ENCODE data around the gene DUSP6.

DUSP6 gene

DNA sequence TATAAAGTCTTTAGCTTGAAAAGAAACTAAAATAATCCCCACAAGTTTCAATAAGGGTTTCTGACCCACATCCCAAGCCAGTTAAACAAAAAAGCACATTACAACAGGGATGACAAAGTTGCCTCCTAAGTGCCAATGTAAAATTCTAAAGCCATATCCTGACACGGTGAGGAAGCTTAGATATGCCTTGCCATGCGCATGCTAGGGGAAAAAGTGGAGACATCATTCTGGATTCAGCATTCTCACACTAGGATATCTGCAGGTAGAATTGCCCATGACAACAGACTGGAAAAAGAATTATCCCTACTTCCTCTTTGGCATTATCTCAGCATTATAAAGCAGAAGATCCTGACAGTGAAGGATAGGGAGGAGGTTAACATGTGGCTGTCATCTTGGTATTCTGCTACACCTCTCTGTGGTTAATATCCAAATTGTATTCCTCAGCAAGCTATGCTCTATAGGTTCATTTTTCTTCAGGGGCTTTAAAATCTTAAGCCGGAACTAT lies 4.9 kb downstream of the DUSP6 start:
- TF ChIP-seq, protein P1, sequence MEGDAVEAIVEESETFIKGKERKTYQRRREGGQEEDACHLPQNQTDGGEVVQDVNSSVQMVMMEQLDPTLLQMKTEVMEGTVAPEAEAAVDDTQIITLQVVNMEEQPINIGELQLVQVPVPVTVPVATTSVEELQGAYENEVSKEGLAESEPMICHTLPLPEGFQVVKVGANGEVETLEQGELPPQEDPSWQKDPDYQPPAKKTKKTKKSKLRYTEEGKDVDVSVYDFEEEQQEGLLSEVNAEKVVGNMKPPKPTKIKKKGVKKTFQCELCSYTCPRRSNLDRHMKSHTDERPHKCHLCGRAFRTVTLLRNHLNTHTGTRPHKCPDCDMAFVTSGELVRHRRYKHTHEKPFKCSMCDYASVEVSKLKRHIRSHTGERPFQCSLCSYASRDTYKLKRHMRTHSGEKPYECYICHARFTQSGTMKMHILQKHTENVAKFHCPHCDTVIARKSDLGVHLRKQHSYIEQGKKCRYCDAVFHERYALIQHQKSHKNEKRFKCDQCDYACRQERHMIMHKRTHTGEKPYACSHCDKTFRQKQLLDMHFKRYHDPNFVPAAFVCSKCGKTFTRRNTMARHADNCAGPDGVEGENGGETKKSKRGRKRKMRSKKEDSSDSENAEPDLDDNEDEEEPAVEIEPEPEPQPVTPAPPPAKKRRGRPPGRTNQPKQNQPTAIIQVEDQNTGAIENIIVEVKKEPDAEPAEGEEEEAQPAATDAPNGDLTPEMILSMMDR (conservative IDR thresholded peaks at IDR 0.05; ENCODE audit: low read length) = no peak
- DNase-seq (ENCODE audit: low read depth) = no peak
- H3K4me3 ChIP-seq (ENCODE audit: low read length) = no peak overlapping the region

DNA sequence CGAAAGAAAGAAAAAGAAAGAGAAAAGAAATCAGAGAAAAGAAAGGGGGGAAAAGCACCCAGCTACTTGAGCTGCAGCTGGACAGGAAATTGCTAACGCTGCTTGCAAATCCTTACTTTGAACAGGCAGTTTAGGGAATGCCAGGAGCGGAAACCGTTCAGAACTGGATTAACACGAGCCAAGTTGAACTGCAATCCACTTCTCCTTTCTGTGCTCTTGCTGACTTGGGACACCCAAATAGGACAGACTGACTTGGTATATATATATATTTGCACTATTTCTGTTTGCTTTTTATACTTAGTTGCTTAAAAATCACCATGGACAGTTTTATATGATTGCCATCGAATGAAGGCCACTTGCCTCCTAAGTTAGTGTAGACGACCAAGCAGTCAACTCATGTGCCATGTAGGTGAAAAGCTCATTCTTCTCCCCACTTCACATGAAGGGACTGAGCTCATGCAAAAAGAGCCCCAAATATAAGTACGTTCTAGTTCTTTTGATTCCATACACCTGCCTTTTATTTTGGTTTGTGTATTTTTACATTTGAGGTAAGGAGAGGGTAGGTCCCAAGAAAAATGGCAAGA lies 5.5 kb downstream of the DUSP6 start:
- DNase-seq (ENCODE audit: low read depth) = peak; percentile 68
- H3K4me3 ChIP-seq (ENCODE audit: low read length) = 0 out of 2 replicates have a peak overlapping the region, but pooled peaks have one; percentile 15
- TF ChIP-seq, protein P1 (conservative IDR thresholded peaks at IDR 0.05; ENCODE audit: low read length) = no peak

DNA sequence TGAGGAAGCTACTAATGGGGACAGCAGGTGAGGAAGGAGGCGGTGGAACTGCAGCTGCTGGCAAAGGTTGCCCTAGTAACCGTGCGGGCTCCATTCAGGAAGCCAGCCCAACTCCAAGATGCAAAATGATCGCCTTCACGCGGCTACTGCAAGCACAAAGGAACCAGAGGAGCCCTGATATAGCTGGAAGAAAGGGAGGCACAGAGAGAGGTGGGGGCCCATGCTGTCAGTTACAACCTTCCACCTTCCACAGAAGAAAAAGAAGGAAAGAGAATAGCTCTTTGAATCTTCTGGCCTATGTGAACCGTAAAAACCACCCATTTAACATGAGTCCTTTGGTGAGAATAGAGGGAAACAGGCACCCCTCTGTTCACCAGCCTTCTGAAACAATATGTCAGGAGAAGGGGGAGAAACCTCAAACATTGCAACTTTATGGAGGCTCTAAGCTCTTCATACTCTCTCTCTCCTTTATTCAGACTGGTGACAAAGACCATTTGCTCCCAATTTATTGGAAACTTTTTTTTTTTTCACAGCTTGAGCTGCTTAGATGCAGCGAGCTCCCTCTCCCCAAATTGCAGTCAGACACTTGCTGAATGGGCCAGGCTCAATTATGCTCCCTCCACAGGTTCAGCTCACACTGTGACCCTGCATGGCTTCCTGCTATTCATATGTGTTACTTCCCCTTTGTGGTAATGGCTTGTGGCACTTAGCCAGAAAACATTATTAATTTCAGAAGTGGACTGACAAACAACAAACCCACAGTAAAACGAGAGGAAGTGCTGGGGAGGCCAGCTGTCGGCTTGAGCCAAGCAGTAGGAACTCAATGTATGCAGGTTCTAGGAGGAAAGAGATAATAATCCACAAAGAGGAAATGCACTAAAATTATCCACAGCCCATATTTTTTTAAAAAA lies 6.2 kb downstream of the DUSP6 start:
- no peak overlapping the region for H3K4me3 ChIP-seq (ENCODE audit: low read length)
- DNase-seq (ENCODE audit: low read depth) = peak; percentile 59
- TF ChIP-seq, protein P1 (conservative IDR thresholded peaks at IDR 0.05; ENCODE audit: low read length) = no peak

DNA sequence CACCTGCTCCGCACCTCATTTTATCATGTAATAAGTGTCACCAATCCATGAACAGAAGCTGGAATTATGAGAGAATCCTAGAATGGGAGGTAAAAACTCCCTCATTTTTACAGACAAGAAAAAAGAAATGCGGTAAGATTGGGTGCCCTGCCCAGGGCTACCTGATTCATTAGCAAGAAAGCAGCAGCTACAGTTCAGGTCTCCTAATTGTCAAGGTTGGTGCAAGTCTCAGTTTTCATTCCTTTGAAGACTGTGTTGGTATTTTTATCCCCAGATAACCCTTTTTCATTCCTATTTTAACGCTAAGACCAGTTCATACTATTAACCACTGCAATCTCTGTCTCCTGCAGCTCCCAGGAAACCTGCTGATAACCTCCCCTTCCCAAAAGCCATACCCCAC lies 6.9 kb downstream of the DUSP6 start:
- no peak overlapping the region for H3K4me3 ChIP-seq (ENCODE audit: low read length)
- TF ChIP-seq, protein P1 (conservative IDR thresholded peaks at IDR 0.05; ENCODE audit: low read length) = no peak
- no peak for DNase-seq (ENCODE audit: low read depth)

DNA sequence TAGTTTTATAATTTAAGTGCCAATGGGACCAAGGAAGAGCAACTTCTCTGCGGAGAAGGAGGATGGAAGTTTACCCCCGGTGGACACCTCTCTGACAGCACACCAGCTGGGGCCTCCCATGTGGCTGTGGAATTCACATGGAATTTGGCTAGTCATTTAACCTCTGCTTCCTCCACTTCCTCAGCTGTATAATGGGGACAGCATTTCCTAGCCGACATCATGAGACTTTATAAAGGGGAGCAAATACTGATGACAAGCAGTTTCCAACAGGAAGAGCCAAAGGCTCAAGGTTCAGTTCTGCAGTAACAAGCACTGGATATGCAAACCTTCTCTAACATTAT lies 7.5 kb downstream of the DUSP6 start:
- TF ChIP-seq, protein P1 (conservative IDR thresholded peaks at IDR 0.05; ENCODE audit: low read length) = no peak
- H3K4me3 ChIP-seq (ENCODE audit: low read length) = no peak overlapping the region
- DNase-seq (ENCODE audit: low read depth) = no peak

DNA sequence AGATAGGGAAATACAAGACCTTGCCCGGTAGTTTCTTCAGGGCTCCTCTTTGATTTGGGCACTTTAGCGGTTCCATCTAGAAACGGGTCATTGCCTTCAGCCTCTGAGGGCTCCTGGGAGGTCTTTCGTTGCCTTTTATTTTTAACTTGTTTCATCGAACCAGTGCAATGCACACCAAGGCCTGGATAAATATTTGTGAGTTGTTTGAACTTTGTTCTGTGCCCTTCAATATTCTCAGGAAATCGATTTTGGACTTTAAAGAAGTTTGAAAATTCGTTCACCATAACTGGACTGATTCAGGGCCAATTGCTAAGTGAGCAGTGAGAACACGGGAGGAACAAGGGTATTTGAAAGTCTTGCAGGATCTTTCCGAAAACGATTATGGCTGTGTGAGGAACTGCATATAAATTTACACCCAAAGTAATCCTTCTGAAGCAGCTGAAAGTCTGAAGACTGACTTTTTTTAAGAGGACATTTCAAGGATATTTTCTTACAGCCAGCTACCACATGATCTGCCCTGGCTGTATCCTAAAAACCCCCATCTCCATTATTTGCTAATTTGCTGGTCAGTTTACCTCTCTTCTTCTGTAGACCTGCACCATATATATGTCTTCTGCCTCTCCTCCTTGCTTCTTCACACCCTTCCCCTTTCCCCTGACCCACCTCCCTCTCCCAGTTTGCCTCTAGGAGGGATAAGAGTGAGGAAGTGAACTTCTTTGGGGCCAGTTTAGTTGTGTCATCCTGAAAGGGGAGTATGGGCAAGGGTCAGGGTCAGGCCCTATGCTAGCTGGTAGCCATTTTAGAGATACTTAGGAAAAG lies 8.0 kb downstream of the DUSP6 start:
- TF ChIP-seq, protein P1 (conservative IDR thresholded peaks at IDR 0.05; ENCODE audit: low read length) = no peak
- DNase-seq (ENCODE audit: low read depth) = no peak
- H3K4me3 ChIP-seq (ENCODE audit: low read length) = no peak overlapping the region

Data from AG10803 (cell line).